Coronary artery (tissue), 2 donors: ENCODE results near the gene PHAF1.
A peak's percentile ranks its signal among the peaks of the same experiment; 100 is the strongest.

Experiments used
- DNase-seq: peaks from one replicate; pipeline ENCODE4 v3.0.0-alpha.2; 2017; ENCODE audit warnings: low spot score
- H3K27ac ChIP-seq, 2 donors: fragments of 200-600 bp; sonication (generic); one replicate each; pipeline ENCODE4 v1.5.1; 2016 to 2019
- H3K4me3 ChIP-seq: fragments of 200-600 bp; sonication (generic); 2 replicates; pipeline ENCODE4 v1.5.1; 2016; ENCODE audit warnings: mild to moderate bottlenecking, moderate library complexity
- CTCF ChIP-seq: fragments of 200-600 bp; sonication (generic); IDR thresholded peaks from one replicate; pipeline ENCODE4 v1.5.1; 2019; ENCODE audit warnings: antibody characterized with exemption

Gene PHAF1

GRCh38 chr16:67104061-67104460 lies 5.7 kb upstream of the PHAF1 start:
- no peak for DNase-seq
- Histone ChIP-seq H3K4me3 (no peak overlapping the region), H3K27ac (no peak overlapping the region)
- no peak for TF ChIP-seq CTCF

GRCh38 chr16:67104845-67105244 lies 4.9 kb upstream of the PHAF1 start:
- TF ChIP-seq CTCF = no peak
- Histone ChIP-seq H3K4me3 (no peak overlapping the region), H3K27ac (no peak overlapping the region)
- DNase-seq = no peak

GRCh38 chr16:67105246-67105645 lies 4.5 kb upstream of the PHAF1 start:
- TF ChIP-seq CTCF = no peak
- H3K27ac ChIP-seq = no peak overlapping the region
- DNase-seq = no peak
- no peak overlapping the region for H3K4me3 ChIP-seq

- no peak overlapping the region for H3K4me3 ChIP-seq
- H3K27ac ChIP-seq = no peak overlapping the region
- TF ChIP-seq CTCF = no peak
- no peak for DNase-seq
Measured at GRCh38 chr16:67105881-67106280, 3.9 kb upstream of the PHAF1 start.

- DNase-seq = no peak
- no peak overlapping the region for H3K27ac ChIP-seq
- H3K4me3 ChIP-seq = no peak overlapping the region
- no peak for TF ChIP-seq CTCF
Measured at GRCh38 chr16:67108489-67108888, 1.3 kb upstream of the PHAF1 start.

GRCh38 chr16:67108931-67109406 lies 772 bp upstream of the PHAF1 start:
- no peak for DNase-seq

More at GRCh38 chr16:67108931-67109406, 772 bp upstream of the PHAF1 start:
- H3K27ac ChIP-seq = peak overlapping the region; percentile 72 to 88
- peak overlapping the region; percentile 88 for H3K4me3 ChIP-seq
- no peak for TF ChIP-seq CTCF
